Glutamatergic neuron (in vitro differentiated cells): ENCODE data around the gene CCSER2. TPM values are rescaled to one million over a fixed set of nuclear protein-coding genes. Genes with fewer than 3 reads are reported as not detected.

ENCODE experiments used
- DNase-seq: peaks from one replicate; pipeline ENCODE4 v3.0.0; 2022
- H3K27ac Mint-ChIP-seq: one replicate; pipeline ENCODE4 v1.8.0; 2020; ENCODE audit warnings: mild to moderate bottlenecking, mixed read lengths, inconsistent platforms; ENCODE audit not compliant: unreplicated experiment
- H3K27me3 Mint-ChIP-seq: one replicate; pipeline ENCODE4 v1.8.0; 2020; ENCODE audit warnings: mild to moderate bottlenecking, moderate library complexity, mixed read lengths, inconsistent platforms; ENCODE audit not compliant: unreplicated experiment
- H3K36me3 Mint-ChIP-seq: one replicate; pipeline ENCODE4 v1.8.0; 2020; ENCODE audit warnings: mild to moderate bottlenecking, mixed read lengths, inconsistent platforms; ENCODE audit not compliant: unreplicated experiment
- H3K4me1 Mint-ChIP-seq: one replicate; pipeline ENCODE4 v1.8.0; 2020; ENCODE audit warnings: mild to moderate bottlenecking, low read depth, mixed read lengths, inconsistent platforms; ENCODE audit not compliant: unreplicated experiment
- H3K4me3 Mint-ChIP-seq: one replicate; pipeline ENCODE4 v1.8.0; 2020; ENCODE audit warnings: mild to moderate bottlenecking, mixed read lengths, inconsistent platforms; ENCODE audit not compliant: unreplicated experiment
- H3K9me3 Mint-ChIP-seq: one replicate; pipeline ENCODE4 v1.8.0; 2020; ENCODE audit warnings: mild to moderate bottlenecking, moderate library complexity, mixed read lengths, inconsistent platforms; ENCODE audit not compliant: unreplicated experiment
- total RNA-seq: library from RNA; stranded (reverse); fragmentation: NEBNext Ultra II Directional; extraction: Animal tissue kit (Norgen Biotek cat#: 25700); gene quantifications from one replicate; pipeline ENCODE4 v1.2.1, GENCODE V29; 2021; ENCODE audit not compliant: unreplicated experiment
- TF ChIP-seq, protein P1 (sequence below): fragments of 200-600 bp; sonication (generic); IDR thresholded peaks from one replicate; pipeline ENCODE4 v1.5.0; 2021; ENCODE audit not compliant: partially characterized antibody, unreplicated experiment

The CCSER2 gene
- total RNA-seq, 1 donor from 2014 or later, result 168 TPM

DNA sequence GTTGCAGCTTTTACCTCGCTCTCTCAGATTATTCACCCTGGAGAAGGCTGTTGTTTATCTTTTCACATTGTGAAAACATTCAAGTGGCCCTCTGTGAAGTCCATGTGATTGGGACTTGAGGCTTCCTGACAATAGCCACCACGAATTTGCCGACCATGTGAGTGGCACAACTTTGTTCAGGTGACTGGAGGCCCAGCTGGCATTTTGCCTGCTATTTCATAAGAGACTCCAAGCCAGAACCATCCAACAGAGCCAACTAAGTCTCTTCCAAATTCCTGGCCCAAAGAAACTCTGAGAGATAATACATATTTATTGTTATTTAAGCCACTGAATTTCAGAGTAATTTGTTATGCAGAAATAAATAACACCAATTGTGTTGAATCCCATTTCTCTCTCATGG, 38.2 kb upstream of the CCSER2 start:
- TF ChIP-seq, protein P1, sequence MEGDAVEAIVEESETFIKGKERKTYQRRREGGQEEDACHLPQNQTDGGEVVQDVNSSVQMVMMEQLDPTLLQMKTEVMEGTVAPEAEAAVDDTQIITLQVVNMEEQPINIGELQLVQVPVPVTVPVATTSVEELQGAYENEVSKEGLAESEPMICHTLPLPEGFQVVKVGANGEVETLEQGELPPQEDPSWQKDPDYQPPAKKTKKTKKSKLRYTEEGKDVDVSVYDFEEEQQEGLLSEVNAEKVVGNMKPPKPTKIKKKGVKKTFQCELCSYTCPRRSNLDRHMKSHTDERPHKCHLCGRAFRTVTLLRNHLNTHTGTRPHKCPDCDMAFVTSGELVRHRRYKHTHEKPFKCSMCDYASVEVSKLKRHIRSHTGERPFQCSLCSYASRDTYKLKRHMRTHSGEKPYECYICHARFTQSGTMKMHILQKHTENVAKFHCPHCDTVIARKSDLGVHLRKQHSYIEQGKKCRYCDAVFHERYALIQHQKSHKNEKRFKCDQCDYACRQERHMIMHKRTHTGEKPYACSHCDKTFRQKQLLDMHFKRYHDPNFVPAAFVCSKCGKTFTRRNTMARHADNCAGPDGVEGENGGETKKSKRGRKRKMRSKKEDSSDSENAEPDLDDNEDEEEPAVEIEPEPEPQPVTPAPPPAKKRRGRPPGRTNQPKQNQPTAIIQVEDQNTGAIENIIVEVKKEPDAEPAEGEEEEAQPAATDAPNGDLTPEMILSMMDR, result no peak
- Mint-ChIP-seq H3K9me3 (no peaks in the 10 kb centered on the region), H3K27me3 (no peaks in the 10 kb centered on the region), H3K27ac (no peak overlapping the region), H3K4me3 (no peak overlapping the region), H3K36me3 (no peaks in the 10 kb centered on the region), H3K4me1 (no peaks in the 10 kb centered on the region)
- no peak for DNase-seq

- no peak overlapping the region for H3K27ac Mint-ChIP-seq
- H3K36me3 Mint-ChIP-seq, result no peaks in the 10 kb centered on the region
- no peaks in the 10 kb centered on the region for H3K9me3 Mint-ChIP-seq
- H3K4me1 Mint-ChIP-seq, result no peaks in the 10 kb centered on the region
- DNase-seq, result no peak
- no peaks in the 10 kb centered on the region for H3K27me3 Mint-ChIP-seq
- TF ChIP-seq, protein P1, result no peak
- no peak overlapping the region for H3K4me3 Mint-ChIP-seq
Observed at GRCh38 chr10:84291384-84291783, 37.0 kb upstream of the CCSER2 start.

DNA sequence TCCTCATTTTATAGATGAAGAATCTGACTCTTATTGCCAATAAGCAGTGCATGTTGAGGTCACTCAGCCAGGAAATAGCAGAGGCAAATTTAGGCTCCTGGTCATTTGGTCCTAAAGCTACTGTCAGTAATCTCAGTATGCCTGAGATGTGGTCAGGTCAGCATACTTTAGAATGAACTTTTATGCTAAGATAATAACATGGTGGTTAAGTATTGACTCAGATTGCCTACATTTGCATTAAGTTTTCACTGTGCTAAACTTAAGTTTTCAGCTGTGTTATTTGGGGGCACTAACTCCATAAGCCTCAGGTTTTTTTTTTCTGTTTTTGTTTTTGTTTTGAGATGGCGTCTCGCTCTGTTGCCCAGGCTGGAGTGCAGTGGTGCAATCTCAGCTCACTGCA, 35.9 kb upstream of the CCSER2 start:
- TF ChIP-seq, protein P1, result no peak
- Mint-ChIP-seq H3K4me3 (no peak overlapping the region), H3K36me3 (no peaks in the 10 kb centered on the region), H3K4me1 (no peaks in the 10 kb centered on the region), H3K27ac (no peak overlapping the region), H3K27me3 (no peaks in the 10 kb centered on the region), H3K9me3 (no peaks in the 10 kb centered on the region)
- no peak for DNase-seq

- H3K9me3 Mint-ChIP-seq, result no peaks in the 10 kb centered on the region
- no peaks in the 10 kb centered on the region for H3K27me3 Mint-ChIP-seq
- H3K27ac Mint-ChIP-seq, result no peak overlapping the region
- TF ChIP-seq, protein P1, result no peak
- no peak for DNase-seq
- H3K4me1 Mint-ChIP-seq, result no peaks in the 10 kb centered on the region
- no peaks in the 10 kb centered on the region for H3K36me3 Mint-ChIP-seq
- H3K4me3 Mint-ChIP-seq, result no peak overlapping the region
Observed at GRCh38 chr10:84293171-84293570, 35.2 kb upstream of the CCSER2 start.

- no peaks in the 10 kb centered on the region for H3K27me3 Mint-ChIP-seq
- no peaks in the 10 kb centered on the region for H3K36me3 Mint-ChIP-seq
- H3K9me3 Mint-ChIP-seq, result no peaks in the 10 kb centered on the region
- H3K4me3 Mint-ChIP-seq, result no peak overlapping the region
- no peak for DNase-seq
- no peaks in the 10 kb centered on the region for H3K4me1 Mint-ChIP-seq
- no peak overlapping the region for H3K27ac Mint-ChIP-seq
- TF ChIP-seq, protein P1, result no peak
Observed at GRCh38 chr10:84293574-84294016, 34.8 kb upstream of the CCSER2 start.
